Measurements from ENCODE around the gene UBASH3A. TPM values are rescaled to one million over a fixed set of nuclear protein-coding genes. Genes with fewer than 3 reads are reported as not detected.
"Not testable (repeated sequence)": the region's sequence is repeated elsewhere in the genome, so short reads cannot be mapped to it uniquely, and the experiment has no call there.

The UBASH3A gene
- total RNA-seq, 1 donor from 2014 or later = not detected

DNA sequence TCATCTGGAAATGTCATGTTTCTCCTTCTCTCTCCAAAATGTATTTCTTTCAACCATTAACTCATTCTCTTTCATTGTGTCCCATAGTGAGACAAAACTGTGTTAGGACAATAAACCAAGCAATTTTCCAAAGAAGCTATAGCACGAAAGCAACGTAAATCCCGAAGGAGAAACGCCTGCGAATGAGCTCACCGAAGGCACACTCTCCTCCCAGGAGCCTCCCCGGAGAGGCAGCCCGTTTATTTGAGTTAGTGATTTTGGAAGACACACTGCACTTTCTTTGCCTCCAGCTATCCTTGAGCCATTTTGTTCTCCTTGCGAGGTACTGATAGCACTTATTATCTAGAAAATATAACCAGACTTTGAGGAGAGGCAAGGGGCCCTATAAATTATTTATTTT is 51.1 kb downstream of the UBASH3A start:
- no peak for ATAC-seq
- DNase-seq (ENCODE audit: missing footprints) = no peak
- intact Hi-C loops (cut with DNase I) = no loop called here

DNA sequence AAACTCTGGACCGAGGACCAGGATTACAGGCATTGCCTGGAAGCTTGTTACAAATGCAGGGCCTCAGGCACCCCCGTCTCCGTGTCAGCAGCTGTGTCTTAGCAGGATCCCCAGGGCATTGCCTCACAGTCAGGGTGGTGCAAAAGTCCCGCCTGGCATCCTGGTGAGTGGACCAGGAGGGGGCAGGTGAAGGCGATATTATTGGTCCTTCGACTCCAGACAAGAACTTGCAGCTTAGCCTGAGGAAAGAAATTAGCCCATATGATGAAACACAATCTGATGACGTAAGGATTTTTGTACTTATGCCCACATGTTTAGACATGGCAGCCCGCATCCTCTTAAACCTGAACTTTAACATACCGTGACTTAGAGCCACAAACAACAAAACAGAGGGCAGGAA is 51.5 kb downstream of the UBASH3A start:
- ATAC-seq = no peak
- DNase-seq (ENCODE audit: missing footprints) = no peak
- intact Hi-C loops (cut with DNase I) = no loop called here

DNA sequence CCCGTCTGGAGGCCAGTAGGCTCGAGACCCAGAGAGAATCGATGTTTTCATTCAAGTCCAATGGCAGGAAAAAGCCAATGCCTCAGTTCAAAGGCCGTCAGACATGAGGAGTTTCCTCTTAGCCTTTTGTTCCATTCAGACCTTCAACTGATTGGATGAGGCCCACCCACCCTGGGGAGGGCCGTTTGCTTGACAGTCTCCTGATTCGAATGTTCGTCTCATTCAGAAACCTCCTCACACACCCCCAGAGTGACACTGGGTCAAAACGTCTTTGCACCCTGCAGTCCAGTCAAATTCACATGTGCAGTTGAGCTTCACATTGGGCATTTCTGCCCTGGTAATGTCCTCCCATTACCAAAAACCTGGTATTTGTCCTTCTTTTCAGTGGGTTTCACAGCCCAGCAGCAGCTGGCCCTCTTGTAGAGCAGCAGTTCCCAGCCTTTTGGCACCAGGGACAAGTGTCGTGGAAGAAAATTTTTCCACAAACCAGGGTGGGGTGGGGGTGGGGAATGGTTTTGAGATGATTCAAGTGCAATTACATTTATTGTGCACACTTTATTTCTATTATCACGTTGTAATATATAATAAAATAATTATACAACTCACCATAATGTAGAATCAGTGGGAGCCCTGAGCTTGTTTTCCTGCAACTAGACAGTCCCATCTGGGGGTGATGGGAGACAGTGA is 52.2 kb downstream of the UBASH3A start:
- DNase-seq (ENCODE audit: missing footprints) (no peak), ATAC-seq (no peak)
- intact Hi-C loops (cut with DNase I) = no loop called here

DNA sequence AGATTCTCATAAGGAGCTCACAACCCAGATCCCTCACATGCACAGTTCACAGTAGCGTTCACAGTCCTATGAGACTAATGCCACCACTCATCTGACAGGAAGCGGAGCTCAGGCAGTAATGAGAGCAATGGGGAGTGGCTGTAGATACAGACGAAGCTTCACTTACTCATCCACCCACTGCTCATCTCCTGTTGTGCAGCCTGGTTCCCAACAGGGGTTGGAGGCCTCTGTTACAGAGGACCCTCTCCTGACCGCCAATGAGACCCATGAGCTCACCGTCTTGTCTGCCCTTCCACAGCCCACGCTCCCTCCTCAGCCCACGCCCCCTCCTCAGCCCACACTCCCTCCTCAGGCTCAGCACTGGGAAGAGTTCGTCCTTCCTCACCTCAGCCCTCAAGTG is 52.8 kb downstream of the UBASH3A start:
- ATAC-seq (no peak), DNase-seq (ENCODE audit: missing footprints) (no peak)
- intact Hi-C loops (cut with DNase I) = no loop called here

DNA sequence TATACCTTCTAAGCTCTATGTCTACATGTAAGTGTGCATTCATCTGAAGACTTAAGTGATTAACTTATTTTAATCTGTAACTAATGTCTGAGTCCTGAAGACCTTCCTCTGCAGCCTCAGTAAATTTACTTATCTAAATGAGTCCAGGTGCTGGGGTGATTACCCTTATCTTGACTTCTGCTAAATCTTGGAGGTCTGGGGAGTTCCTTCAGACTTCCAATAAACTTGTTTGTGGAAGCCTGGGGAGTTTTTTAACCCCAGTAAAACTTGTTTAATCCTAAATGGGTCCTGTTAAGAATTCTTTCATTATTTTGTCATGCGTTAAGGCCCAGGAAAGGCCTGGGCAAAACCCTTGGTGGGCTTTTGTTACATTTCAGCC is 55.4 kb downstream of the UBASH3A start:
- intact Hi-C loops (cut with DNase I) = no loop called here
- ATAC-seq (no peak), DNase-seq (ENCODE audit: missing footprints) (no peak)

DNA sequence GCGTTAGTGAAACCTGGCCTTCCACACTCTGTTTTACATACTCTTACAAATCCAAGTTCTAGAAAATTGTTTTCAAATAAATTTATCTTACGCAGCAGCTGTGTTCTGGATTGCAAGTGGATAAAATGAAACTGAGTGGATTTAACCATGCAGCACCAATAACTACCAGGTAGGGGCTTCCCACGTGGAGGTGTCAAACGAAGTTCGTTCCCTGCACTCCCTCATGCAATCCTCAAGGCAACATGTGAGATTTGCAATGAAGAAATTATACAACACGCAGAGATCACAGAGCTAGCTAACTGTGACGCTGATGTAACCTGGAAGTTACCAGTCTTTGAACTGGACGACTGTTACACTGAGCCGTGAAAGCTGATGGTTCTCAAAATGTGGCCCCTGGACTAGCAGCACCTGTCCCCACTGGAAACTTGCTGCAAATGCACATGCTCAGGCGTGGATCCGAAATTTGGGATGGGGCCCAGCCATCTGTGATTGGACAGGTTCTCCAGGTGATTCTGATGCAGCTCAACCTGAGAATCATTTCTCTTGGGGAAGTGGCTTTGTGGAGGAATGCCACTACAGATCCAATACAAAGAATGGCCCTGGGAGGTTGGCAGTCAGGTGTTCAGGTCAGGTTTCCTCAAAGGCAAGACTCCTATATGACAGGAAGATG is 56.0 kb downstream of the UBASH3A start:
- intact Hi-C loops (cut with DNase I) = no loop called here
- DNase-seq (ENCODE audit: missing footprints) (no peak), ATAC-seq (no peak)

DNA sequence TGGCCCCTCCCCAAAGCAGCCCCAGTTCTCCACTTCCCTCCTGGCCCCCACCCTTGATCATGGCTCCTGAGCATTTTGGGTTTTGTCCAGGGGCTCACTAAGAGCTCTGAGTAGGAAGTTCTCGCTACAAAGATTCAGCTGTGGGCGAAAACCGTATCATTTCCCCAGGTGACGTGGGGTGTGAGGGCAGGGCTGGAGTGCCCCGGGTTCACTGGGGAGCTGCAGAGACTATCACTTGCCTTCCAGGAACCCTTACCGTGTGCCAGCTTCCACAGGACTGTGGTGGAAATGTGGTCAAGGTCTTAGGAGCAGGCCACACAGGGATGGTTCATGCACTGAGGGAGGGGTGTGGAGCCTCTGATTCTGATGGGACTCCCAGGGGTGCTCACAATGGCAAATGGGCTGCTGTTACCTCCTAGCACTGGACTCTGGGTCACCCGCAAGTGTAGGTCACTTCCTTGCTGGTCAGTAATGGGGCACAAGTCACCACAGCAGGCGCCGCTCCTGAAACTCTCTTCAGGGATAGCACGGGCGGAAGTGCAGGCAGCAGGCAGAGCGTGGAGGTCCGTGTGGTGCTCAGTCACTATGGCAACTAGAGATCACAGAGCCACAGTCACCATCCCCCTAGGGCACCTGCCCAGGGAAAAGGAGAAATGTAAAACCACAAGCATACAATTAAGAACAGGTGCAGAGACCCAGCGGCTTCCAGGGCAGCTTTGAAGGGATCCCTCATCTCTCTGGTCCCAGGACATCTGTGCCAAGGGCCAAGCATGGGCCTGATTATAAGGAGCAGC is 56.9 kb downstream of the UBASH3A start:
- intact Hi-C loops (cut with DNase I) = no loop called here
- no peak for DNase-seq (ENCODE audit: missing footprints)
- no peak for ATAC-seq

DNA sequence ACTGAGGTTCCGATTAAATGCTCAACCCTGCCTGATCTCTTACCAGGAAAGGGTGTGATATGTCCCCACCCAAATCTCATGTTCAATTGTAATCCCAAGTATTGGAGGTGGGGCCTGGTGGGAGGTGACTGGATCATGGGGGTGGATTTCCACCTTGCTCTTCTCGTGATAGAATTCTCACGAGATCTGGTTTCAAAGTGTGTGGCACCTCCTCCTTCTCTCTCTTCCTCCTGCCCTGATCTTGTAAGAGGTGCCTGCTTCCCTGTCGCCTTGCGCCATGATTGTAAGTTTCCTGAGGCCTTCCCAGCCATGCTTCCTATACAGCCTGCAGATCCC is 57.5 kb downstream of the UBASH3A start:
- DNase-seq (ENCODE audit: missing footprints) (no peak), ATAC-seq (no peak)
- intact Hi-C loops (cut with DNase I) = no loop called here

DNA sequence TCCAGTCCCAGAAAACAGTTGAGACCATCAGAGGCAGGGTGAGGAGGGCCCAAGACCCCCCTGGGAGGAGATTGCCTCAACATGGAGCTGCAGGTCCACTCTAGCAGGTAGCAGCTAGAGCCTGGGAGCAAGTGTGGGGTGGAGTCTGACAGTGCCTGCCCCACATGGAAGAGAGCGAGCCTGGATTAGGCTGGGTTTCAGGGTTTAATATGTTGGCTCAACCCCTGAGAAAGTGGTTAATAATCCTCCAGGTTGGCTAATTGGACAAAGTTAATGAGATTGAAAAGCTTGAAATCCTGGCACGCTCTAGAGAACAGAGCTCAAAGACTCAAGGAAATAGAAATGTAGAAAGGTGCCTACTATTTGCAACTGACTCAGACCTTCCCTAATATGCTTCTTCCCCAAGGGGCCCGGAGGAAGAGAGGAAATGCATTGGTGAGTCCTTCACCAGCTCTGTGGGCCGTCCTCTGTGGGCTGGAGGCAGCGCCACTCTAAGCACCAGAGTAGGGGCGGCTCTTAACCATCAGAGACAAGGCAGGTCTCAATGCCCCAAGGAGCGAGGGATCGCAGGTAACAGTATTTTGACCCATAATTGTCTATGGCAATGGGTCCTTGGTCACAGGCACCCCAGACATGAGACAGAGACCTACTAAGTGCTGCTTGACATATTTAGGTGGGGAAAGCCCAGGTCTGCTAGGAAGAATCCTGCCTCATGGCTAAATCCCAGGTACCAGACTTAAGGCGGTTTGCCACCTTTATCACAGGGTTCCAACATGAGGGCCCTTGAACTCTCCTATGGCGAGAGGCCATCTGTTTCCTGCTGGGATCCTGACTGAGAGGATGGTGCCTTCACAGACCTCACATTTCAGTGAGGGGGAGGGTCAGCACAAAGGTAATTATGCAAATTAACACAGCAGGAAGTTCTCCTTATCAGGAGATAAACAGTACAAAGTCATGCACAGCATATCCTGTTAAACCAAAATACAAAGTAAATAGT is 58.5 kb downstream of the UBASH3A start:
- no peak for ATAC-seq
- intact Hi-C loops (cut with DNase I) = no loop called here
- DNase-seq (ENCODE audit: missing footprints) = no peak

DNA sequence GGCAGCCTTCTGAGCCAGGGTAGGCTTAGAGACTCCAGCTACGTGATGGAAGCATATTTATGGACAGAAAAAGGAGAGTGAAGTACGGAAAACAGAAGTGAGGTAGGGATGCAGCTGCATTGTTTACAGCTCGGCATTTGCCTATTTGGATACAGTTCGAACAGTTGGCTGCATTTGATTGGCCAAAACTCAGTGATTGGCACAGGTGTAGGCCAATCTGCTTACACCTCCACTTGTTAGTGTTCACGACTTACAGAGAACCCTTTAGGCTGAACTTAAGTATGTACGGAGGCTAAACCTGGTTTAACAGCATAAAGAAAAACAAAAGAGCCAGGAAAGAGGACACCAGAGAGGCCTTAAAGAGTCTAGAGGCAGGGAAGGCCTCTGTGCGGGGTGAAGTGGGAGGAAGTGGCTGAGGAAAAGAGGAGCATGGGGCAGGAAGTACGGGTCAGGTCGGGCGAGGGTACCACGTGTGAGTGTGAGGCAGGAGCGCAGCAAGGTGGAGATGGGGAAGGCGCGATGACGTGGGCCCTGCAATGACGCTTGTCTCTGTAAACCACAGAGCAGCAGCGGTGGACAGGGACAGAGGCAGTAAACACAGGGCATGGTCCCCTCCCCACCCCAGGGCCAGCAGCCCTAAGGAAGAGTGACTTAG is 60.3 kb downstream of the UBASH3A start:
- ATAC-seq (no peak), DNase-seq (ENCODE audit: missing footprints) (no peak)
- intact Hi-C loops (cut with DNase I) = no loop called here

DNA sequence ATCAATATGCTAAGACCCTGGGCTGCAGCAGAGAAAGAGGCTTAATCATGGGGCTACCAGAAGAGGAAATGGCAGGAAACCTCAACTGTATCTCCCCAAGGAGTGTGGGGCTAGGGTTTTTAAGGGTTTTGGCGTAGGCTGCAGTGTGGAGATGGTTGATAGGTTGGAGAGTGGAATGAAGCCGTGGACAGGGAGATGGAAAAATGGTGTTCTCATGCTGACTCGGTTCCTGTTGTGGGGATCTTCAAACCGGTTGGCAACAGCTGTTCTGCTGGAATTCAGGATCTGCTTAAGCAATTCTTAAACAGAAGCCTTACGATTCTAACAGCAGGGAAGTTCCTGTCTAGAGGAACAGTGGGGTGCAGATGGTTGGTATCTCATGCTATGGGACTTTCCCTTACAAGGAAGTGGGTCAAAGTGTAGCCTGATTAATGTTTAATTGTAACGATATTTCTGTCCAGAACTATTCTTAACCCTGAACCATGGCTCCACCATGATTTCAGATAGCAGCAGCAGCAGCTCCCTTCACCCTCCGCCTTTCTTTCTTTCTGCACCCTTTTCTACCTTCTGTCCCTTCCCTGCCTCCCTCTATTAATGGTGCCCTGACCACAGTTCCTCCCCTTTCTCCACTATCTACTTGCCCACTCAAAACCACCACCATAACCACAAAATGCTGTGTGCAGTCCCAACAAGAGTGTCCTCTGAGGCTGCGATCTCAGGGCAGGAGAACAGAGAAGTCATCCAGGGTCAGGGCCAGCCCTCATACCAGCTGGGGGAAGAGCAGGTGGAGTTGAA is 61.5 kb downstream of the UBASH3A start:
- intact Hi-C loops (cut with DNase I) = no loop called here
- no peak for DNase-seq (ENCODE audit: missing footprints)
- no peak for ATAC-seq

DNA sequence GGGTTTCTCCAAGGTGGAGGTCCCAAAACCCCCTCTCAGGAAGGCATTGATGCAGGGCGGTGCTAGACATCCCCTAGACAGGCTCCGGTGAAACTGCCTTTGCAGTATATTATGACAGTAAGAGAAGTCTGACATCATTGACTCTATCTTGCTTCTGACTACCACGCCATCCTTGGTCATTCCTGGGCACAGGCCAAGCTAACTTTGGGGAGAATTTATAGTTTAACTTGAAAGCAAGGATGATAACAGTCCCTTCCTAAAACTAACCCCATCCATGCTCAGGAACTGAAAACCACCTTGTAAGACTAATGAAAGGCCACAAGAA is 62.1 kb downstream of the UBASH3A start:
- intact Hi-C loops (cut with DNase I) = no loop called here
- no peak for ATAC-seq
- DNase-seq (ENCODE audit: missing footprints) = no peak

DNA sequence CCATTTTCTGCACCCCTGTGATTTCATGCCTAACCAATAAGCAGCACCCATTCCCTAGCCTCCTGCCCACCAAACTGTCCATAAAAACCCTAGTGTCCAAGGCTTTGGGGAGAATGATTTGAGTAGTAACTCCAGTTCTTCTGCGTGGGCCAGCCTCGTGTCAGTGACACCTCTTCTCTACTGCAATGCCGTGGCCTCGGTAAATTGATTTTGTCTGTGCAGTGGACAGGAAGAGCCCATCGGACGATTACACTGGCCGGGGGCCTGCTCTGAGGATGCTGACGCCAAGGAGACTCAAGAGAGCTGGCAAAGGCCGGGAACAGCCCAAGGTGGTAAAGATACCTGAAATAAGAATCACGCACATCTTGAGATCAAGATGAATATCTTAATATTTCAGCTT is 63.0 kb downstream of the UBASH3A start:
- DNase-seq (ENCODE audit: missing footprints) (no peak), ATAC-seq (no peak)
- intact Hi-C loops (cut with DNase I) = no loop called here

DNA sequence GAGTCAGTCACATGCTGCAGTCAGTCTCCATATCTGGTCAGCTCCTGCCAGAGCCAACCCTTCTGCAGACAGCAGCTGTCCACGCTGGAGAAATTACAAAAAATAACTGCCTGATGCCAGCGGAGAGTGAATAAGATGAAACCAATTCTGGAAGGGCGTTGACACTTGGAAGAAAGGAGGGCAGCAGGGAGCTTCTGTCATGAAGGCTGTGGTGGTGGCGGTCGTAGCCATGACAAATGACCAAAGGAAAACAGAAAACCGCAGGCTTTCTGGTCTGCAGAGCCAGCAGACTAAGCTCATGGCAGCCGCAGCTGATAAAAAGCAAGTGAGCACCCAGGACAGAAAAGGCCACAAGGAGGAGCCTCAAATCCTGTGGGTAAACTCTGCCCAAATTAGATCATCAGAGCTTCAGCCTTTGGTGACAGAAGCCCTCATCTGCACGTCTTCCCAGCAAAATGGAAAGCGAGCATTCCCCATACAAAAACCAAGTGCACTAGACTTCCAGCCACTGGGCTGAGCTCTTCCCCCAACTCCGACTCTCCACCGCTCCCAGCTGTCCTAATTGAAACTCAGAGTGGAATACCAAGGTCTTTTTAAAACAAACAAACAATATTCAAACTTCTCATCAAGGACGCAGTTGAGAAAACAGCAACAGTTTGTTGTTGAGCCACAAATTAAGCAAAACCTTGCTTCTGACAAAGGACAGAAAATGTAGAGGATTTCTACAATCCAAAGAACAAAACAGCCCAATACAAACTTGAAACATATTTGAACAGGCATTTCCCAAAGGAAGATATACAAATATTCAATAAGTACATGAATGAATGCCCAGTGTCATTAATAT is 63.7 kb downstream of the UBASH3A start:
- DNase-seq (ENCODE audit: missing footprints) (no peak), ATAC-seq (peak; percentile 42)
- intact Hi-C loops (cut with DNase I) = no loop called here

DNA sequence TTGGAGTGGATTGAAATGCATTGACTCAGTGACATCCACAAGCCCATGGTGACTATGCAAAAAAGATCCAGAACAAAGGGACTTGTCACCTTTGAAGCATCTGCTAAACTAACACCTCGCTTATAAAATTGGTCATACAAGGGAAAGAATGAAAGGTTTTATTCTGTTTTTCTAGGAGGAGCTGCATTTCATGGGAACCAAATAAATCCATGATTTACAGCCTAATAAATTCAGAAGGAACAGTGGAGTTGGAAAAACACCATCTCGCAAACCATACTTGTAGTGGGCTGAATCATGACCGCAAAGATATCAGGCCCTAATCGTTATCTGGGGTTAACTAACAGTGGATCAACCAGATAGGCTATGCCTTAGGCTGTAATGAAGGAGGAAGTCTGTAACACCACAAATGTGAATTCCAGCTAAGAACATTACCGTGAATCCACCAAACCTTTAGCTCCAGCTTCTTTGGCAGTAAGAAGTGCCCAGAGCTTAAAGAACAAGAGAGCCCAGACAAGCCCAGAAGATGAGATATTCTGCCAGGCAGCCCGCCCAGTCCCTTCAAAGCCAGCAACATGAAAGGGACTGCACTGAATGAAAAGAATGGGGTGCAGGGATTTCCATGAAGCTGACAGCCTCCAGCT is 64.9 kb downstream of the UBASH3A start:
- ATAC-seq (no peak), DNase-seq (ENCODE audit: missing footprints) (no peak)
- intact Hi-C loops (cut with DNase I) = no loop called here

DNA sequence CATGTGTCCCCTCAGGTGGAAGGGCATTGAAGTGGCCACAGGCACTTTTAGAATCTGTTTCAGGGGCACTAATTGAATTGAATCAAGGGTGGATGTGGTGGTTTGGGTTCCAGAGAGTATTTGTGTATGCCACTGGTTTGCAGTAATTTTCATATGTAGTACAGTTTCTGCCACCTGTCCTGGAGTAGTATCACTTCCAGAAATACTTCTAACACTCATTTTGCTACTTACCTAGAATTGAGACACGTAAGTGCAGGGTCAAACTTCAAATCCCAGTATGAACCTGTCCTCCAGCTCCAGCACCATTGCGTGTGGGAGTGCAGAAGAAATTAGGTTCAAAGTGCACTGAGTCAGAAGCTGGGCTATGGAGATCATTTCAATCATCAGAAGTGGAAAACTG is 65.6 kb downstream of the UBASH3A start:
- intact Hi-C loops (cut with DNase I) = no loop called here
- ATAC-seq = no peak
- DNase-seq (ENCODE audit: missing footprints) = no peak

DNA sequence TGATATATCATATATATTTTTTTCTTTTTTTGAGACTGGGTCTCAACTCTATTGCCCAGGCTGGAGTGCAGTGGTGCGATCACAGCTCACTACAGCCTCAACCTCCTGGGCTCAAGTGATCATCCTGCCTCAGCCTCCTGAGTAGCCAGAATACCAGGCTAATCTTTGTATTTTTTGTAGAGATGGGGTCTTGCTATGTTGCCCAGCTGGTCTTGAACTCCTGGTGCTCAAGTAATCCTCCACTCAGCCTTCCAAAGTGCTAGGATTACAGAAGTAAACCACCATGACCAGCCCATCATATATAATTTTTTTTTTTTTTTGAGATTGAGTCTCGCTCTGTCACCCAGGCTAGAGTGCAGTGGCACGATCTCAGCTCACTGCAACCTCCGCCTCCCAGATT is 66.0 kb downstream of the UBASH3A start:
- ATAC-seq; DNase-seq (ENCODE audit: missing footprints); intact Hi-C loops (cut with DNase I): not testable (repeated sequence)
